GM20000 (cell line): Measurements from ENCODE around the gene CCDC117.
"Not testable (repeated sequence)": the region's sequence is repeated elsewhere in the genome, so short reads cannot be mapped to it uniquely, and the experiment has no call there.

Experiments
- DNase-seq: peaks from one replicate; pipeline ENCODE4 v3.0.0; 2012; ENCODE audit warnings: low spot score
- TF ChIP-seq, protein P1 (sequence below): IDR thresholded peaks from 2 replicates; pipeline ENCODE4 v1.5.1; 2012; ENCODE audit warnings: mild to moderate bottlenecking, control low read depth; ENCODE audit errors: extremely low read depth, missing control alignments

Gene CCDC117

GRCh38 chr22:28799606-28800307 lies 27.3 kb downstream of the CCDC117 start:
- DNase-seq: peak; percentile 61
- TF ChIP-seq, protein P1, sequence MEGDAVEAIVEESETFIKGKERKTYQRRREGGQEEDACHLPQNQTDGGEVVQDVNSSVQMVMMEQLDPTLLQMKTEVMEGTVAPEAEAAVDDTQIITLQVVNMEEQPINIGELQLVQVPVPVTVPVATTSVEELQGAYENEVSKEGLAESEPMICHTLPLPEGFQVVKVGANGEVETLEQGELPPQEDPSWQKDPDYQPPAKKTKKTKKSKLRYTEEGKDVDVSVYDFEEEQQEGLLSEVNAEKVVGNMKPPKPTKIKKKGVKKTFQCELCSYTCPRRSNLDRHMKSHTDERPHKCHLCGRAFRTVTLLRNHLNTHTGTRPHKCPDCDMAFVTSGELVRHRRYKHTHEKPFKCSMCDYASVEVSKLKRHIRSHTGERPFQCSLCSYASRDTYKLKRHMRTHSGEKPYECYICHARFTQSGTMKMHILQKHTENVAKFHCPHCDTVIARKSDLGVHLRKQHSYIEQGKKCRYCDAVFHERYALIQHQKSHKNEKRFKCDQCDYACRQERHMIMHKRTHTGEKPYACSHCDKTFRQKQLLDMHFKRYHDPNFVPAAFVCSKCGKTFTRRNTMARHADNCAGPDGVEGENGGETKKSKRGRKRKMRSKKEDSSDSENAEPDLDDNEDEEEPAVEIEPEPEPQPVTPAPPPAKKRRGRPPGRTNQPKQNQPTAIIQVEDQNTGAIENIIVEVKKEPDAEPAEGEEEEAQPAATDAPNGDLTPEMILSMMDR: no peak

DNA sequence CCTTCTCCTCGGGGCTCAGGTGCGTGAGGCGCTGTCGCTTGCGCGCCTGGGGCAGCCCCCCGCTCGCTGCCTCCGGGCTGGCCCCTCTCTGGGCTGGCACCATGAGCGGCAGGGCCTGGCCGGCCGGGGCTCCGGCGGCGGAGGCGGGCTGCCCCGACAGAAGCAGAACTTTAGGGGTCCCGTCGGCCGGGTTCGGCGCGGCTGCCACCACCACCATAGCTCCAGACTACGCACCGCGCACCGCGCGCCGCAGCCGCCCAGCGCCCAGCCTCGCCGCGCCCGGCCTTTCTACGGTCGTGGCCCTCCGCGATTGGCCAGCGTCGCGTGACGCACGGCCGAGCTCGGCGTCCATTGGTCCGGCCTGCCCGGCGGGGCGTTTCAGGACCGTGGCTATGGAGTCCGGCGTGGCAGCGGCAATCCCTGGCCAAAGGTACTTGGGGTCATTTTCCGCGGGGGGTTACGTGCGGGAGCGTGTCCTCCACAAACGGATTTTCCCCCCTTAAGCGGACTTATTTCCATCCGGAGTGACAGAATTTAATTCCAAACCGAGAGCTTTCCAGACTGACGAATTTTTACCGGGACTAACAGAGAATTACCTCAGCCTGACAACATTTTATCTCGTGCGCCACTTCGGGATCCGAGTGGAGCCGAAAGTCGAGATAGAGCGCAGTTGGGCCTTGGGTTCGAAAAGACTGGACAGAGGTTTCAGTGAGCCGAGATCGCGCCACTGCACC lies 28.0 kb downstream of the CCDC117 start, which contains the start of gene XBP1:
Gene XBP1, minus strand, starts transcription at position 262 of the 734 bp plus-strand sequence.
- TF ChIP-seq, protein P1: no peak
- DNase-seq: peak; percentile 97

- TF ChIP-seq, protein P1: no peak
- peak; percentile 21 for DNase-seq
Observed at GRCh38 chr22:28801845-28802594, 29.5 kb downstream of the CCDC117 start.

DNA sequence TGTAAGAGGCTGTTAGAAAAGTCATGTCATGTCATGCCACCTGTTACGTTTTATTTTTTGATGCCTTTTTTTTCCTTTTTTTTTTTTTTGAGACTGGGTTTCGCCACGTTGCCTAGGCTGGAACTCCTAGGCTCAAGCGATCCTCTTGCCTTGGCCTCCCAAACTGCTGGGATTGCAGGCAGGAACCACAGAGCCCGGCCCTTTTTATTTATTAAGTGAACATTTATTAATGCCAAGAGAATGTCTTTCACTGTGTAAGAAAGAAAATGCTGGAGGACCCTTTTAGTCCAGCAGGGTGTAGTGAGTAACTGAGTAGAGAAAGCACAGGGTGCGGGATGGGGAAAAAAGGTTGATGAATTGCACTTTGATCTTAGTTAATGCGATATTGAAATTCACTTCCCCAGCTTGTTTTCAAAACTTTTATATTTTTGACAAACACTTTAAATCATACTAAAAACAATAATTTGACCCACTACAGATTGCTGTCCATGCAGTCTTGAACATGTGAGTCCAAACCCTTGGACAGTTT lies 30.2 kb downstream of the CCDC117 start:
- no peak for DNase-seq
- TF ChIP-seq, protein P1: no peak

- DNase-seq: not testable (repeated sequence)
Observed at GRCh38 chr22:28805426-28805825, 32.9 kb downstream of the CCDC117 start.

- no peak for DNase-seq
- TF ChIP-seq, protein P1: no peak
Observed at GRCh38 chr22:28808716-28809355, 36.3 kb downstream of the CCDC117 start.

DNA sequence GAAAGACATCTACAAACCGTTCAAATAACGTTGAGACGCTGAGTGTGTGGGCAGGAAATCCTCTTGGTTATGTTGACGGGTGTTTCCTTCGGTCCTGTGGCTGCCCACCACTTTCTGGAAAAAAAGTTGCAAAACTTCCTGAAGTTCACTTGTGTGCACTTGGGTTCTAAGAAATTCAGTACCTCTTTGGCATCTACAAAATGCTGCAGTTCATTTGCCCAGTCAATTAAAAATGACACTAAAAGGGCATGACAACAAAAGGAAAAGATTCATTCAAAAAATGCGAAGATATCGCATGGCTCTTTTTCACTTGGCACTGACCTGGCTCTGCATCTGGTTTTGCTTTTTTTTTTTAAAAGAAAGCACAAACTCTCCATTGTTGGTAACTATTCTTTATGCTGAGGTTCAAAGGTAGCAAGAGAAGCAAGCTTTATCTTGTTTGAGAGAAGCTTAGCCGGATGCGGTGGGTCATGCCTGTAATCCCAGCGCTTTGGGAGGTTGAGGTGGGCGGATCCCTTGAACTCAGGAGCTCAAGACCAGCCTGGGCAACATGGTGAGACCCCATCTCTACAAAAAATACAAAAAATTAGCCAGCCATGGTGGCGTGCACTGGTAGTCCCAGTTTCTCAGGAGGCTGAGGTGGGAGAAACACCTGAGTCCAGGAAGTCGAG lies 38.5 kb downstream of the CCDC117 start:
- no peak for DNase-seq
- TF ChIP-seq, protein P1: no peak
